ENCODE results near the gene TPH1. TPM values are rescaled to one million over a fixed set of nuclear protein-coding genes. Genes with fewer than 3 reads are reported as not detected.

Gene TPH1
- total RNA-seq, 1 donor from 2014 or later: 0.54 TPM

GRCh38 chr11:18066626-18067025, 20.6 kb upstream of the TPH1 start:
- Mint-ChIP-seq H3K4me3 (no peak overlapping the region), H3K27ac (no peak overlapping the region), H3K4me1 (peaks cover 5% of the 10 kb centered on the region), H3K27me3 (ENCODE audit: low read depth) (no peaks in the 10 kb centered on the region), H3K36me3 (no peaks in the 10 kb centered on the region), H3K9me3 (no peaks in the 10 kb centered on the region)
- DNase-seq (ENCODE audit: low spot score in 2 of 2, unreplicated experiment in 2 of 2): no peak
- TF ChIP-seq, protein P1, sequence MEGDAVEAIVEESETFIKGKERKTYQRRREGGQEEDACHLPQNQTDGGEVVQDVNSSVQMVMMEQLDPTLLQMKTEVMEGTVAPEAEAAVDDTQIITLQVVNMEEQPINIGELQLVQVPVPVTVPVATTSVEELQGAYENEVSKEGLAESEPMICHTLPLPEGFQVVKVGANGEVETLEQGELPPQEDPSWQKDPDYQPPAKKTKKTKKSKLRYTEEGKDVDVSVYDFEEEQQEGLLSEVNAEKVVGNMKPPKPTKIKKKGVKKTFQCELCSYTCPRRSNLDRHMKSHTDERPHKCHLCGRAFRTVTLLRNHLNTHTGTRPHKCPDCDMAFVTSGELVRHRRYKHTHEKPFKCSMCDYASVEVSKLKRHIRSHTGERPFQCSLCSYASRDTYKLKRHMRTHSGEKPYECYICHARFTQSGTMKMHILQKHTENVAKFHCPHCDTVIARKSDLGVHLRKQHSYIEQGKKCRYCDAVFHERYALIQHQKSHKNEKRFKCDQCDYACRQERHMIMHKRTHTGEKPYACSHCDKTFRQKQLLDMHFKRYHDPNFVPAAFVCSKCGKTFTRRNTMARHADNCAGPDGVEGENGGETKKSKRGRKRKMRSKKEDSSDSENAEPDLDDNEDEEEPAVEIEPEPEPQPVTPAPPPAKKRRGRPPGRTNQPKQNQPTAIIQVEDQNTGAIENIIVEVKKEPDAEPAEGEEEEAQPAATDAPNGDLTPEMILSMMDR (IDR thresholded peaks at IDR 0.05; ENCODE audit: unreplicated experiment): no peak

- Mint-ChIP-seq H3K4me1 (peaks cover 5% of the 10 kb centered on the region), H3K27me3 (ENCODE audit: low read depth) (no peaks in the 10 kb centered on the region), H3K36me3 (no peaks in the 10 kb centered on the region), H3K4me3 (no peak overlapping the region), H3K9me3 (no peaks in the 10 kb centered on the region), H3K27ac (no peak overlapping the region)
- DNase-seq (ENCODE audit: low spot score in 2 of 2, unreplicated experiment in 2 of 2): no peak
- TF ChIP-seq, protein P1 (IDR thresholded peaks at IDR 0.05; ENCODE audit: unreplicated experiment): no peak
These were observed 19.5 kb upstream of the TPH1 start for GRCh38 chr11:18065572-18065971.

GRCh38 chr11:18064450-18065054, 18.5 kb upstream of the TPH1 start:
- Mint-ChIP-seq H3K36me3 (no peaks in the 10 kb centered on the region), H3K9me3 (no peaks in the 10 kb centered on the region)
- no peak for DNase-seq (ENCODE audit: low spot score in 2 of 2, unreplicated experiment in 2 of 2)

DNA sequence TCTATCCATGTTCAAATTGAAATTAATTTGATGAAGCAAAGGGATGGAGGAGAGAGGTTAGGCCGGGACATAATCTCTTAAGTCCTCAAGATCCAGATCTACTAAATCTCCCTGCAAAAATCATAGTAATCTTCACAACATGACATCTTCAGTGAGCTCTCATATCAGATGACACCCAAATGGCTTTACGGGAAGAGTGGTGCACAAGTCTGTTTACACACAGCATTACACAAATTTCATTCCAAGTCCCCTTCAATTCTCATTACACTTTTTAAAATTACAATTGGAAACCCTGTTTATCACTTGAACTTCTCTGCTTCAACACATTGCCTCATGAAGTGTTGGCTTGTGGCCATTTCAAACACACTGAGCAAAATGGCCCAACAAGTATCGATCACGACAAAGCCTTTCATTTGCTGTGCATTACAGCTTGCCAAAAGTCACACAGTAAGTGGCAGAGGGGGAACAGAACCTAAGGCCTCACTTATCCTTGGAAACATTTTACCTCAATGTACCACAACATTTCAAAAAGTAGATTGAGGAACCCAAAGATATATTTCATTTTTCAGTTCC, 17.9 kb upstream of the TPH1 start:
- no peak for DNase-seq (ENCODE audit: low spot score in 2 of 2, unreplicated experiment in 2 of 2)
- Mint-ChIP-seq H3K36me3 (no peaks in the 10 kb centered on the region), H3K9me3 (no peaks in the 10 kb centered on the region), H3K4me1 (peaks cover 5% of the 10 kb centered on the region), H3K4me3 (no peak overlapping the region), H3K27ac (no peak overlapping the region), H3K27me3 (ENCODE audit: low read depth) (peaks cover 5% of the 10 kb centered on the region)
- TF ChIP-seq, protein P1 (IDR thresholded peaks at IDR 0.05; ENCODE audit: unreplicated experiment): no peak

More at GRCh38 chr11:18064450-18065054, 18.5 kb upstream of the TPH1 start:
- TF ChIP-seq, protein P1 (IDR thresholded peaks at IDR 0.05; ENCODE audit: unreplicated experiment): no peak
- no peak overlapping the region for H3K27ac Mint-ChIP-seq
- H3K4me3 Mint-ChIP-seq: no peak overlapping the region
- peaks cover 5% of the 10 kb centered on the region for H3K4me1 Mint-ChIP-seq
- peaks cover 5% of the 10 kb centered on the region for H3K27me3 Mint-ChIP-seq (ENCODE audit: low read depth)

- H3K27ac Mint-ChIP-seq: no peak overlapping the region
- H3K36me3 Mint-ChIP-seq: no peaks in the 10 kb centered on the region
- H3K4me1 Mint-ChIP-seq: peaks cover 5% of the 10 kb centered on the region
- no peaks in the 10 kb centered on the region for H3K9me3 Mint-ChIP-seq
- H3K4me3 Mint-ChIP-seq: no peak overlapping the region
- TF ChIP-seq, protein P1 (IDR thresholded peaks at IDR 0.05; ENCODE audit: unreplicated experiment): no peak
- peaks cover 5% of the 10 kb centered on the region for H3K27me3 Mint-ChIP-seq (ENCODE audit: low read depth)
- no peak for DNase-seq (ENCODE audit: low spot score in 2 of 2, unreplicated experiment in 2 of 2)
These were observed 17.1 kb upstream of the TPH1 start for GRCh38 chr11:18063125-18063524.

Measured in mesothelial cell of epicardium (in vitro differentiated cells).